ENCODE results near the gene SPOCK1. TPM values are rescaled to one million over a fixed set of nuclear protein-coding genes. Genes with fewer than 3 reads are reported as not detected.
A peak's percentile ranks its signal among the peaks of the same experiment; 100 is the strongest.

Gene SPOCK1
- total and polyA plus RNA-seq, 4 donors, result 0.07 to 0.18 (median 0.17) TPM; not detected in 1

DNA sequence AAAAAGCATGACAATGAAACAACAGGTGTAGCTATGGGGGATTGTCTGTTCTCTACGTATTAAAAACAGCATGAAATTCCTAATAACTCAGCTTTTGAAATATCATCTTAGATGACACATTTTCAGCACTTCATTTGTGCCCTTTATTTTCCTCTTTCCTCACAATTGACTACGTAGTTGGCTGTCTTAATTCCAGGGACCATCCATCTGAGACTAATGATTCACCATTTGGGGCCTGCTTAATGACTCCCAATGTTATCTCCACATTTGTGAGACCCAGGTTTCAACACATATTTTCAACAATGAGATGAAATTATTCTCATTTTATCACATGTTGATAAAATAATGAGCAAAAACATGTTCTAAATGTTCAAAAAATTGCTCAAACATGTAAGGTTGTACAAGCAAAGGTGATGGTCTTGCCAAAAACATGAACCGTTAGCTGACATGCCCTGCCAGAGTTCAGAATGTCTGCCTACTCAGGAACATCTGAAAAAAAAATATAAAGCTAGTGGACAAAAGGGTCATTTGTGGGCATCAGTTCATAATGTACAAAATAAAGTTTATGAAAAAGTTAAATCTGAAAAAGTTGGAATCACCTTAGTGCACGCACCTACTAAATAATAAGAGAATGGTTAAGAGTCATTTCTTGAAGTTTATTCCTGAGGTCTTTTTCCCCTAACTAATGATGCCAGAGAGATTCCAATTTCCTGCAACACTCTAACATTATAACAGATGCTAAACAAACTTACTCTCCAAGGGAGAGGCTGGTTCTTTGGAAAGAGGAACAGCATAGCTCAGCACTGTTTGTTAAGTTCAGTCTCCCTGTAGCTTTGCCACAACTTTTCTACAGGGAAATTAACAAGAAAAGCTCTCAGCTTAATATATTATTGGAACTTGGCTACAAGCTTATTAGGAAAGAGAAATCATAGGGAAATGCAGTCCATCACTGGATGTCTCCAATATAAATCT is 275.5 kb downstream of the SPOCK1 start:
- Histone ChIP-seq H3K27me3 (ENCODE audit: control insufficient read depth in 4 of 4, insufficient read depth in 4 of 4, low read length in 3 of 4) (no peaks in the 10 kb centered on the region), H3K4me3 (ENCODE audit: low read depth in 1 of 3, low read length in 3 of 3) (no peak overlapping the region), H3K36me3 (ENCODE audit: control insufficient read depth in 4 of 4, insufficient read depth in 3 of 4, low read depth in 1 of 4, low read length in 3 of 4) (no peaks in the 10 kb centered on the region), H3K9me3 (ENCODE audit: control insufficient read depth in 4 of 4, low read length in 3 of 4) (no peaks in the 10 kb centered on the region), H3K27ac (ENCODE audit: low read depth in 1 of 2, low read length in 2 of 2) (no peak overlapping the region), H3K4me1 (ENCODE audit: control insufficient read depth in 4 of 4, insufficient read depth in 4 of 4, low read length in 3 of 4) (no peaks in the 10 kb centered on the region), H3K9ac (ENCODE audit: low read depth in 1 of 2, low read length in 2 of 2) (no peak overlapping the region)
- no peak for DNase-seq (ENCODE audit: low spot score)
- TF ChIP-seq FOXA2 (IDR thresholded peaks at IDR 0.05), result no peak
- TF ChIP-seq, protein P1, sequence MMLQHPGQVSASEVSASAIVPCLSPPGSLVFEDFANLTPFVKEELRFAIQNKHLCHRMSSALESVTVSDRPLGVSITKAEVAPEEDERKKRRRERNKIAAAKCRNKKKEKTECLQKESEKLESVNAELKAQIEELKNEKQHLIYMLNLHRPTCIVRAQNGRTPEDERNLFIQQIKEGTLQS (IDR thresholded peaks at IDR 0.05), result no peak
- TF ChIP-seq, protein P2, sequence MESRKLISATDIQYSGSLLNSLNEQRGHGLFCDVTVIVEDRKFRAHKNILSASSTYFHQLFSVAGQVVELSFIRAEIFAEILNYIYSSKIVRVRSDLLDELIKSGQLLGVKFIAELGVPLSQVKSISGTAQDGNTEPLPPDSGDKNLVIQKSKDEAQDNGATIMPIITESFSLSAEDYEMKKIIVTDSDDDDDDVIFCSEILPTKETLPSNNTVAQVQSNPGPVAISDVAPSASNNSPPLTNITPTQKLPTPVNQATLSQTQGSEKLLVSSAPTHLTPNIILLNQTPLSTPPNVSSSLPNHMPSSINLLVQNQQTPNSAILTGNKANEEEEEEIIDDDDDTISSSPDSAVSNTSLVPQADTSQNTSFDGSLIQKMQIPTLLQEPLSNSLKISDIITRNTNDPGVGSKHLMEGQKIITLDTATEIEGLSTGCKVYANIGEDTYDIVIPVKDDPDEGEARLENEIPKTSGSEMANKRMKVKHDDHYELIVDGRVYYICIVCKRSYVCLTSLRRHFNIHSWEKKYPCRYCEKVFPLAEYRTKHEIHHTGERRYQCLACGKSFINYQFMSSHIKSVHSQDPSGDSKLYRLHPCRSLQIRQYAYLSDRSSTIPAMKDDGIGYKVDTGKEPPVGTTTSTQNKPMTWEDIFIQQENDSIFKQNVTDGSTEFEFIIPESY (IDR thresholded peaks at IDR 0.05), result no peak
- no peak for TF ChIP-seq HNF4A (conservative IDR thresholded peaks at IDR 0.05)
- no peak for TF ChIP-seq MAX (IDR thresholded peaks at IDR 0.05)
- TF ChIP-seq JUND (IDR thresholded peaks at IDR 0.05), result no peak
- no peak for TF ChIP-seq CTCF (IDR thresholded peaks at IDR 0.05; ENCODE audit: low read depth, low read length, missing input control)
- no peak for TF ChIP-seq SP1 (IDR thresholded peaks at IDR 0.05)
- TF ChIP-seq RAD21 (IDR thresholded peaks at IDR 0.05), result no peak
- no peak for TF ChIP-seq YY1 (IDR thresholded peaks at IDR 0.05)
- TF ChIP-seq FOXA1 (IDR thresholded peaks at IDR 0.05), result no peak
- 82% methylated on average over 4 of the region's 4 CpGs for WGBS

- Histone ChIP-seq H3K36me3 (ENCODE audit: control insufficient read depth in 4 of 4, insufficient read depth in 3 of 4, low read depth in 1 of 4, low read length in 3 of 4) (no peaks in the 10 kb centered on the region), H3K27me3 (ENCODE audit: control insufficient read depth in 4 of 4, insufficient read depth in 4 of 4, low read length in 3 of 4) (no peaks in the 10 kb centered on the region), H3K4me1 (ENCODE audit: control insufficient read depth in 4 of 4, insufficient read depth in 4 of 4, low read length in 3 of 4) (no peaks in the 10 kb centered on the region), H3K9ac (ENCODE audit: low read depth in 1 of 2, low read length in 2 of 2) (no peak overlapping the region), H3K27ac (ENCODE audit: low read depth in 1 of 2, low read length in 2 of 2) (no peak overlapping the region), H3K4me3 (ENCODE audit: low read depth in 1 of 3, low read length in 3 of 3) (no peak overlapping the region), H3K9me3 (ENCODE audit: control insufficient read depth in 4 of 4, low read length in 3 of 4) (no peaks in the 10 kb centered on the region)
- no peak for TF ChIP-seq EGR1 (IDR thresholded peaks at IDR 0.05; ENCODE audit: low read depth in 2 of 2)
- no peak for DNase-seq (ENCODE audit: low spot score)
- WGBS, result 54% methylated on average over 3 of the region's 3 CpGs
These were observed 277.2 kb downstream of the SPOCK1 start for GRCh38 chr5:137221943-137222342.

DNA sequence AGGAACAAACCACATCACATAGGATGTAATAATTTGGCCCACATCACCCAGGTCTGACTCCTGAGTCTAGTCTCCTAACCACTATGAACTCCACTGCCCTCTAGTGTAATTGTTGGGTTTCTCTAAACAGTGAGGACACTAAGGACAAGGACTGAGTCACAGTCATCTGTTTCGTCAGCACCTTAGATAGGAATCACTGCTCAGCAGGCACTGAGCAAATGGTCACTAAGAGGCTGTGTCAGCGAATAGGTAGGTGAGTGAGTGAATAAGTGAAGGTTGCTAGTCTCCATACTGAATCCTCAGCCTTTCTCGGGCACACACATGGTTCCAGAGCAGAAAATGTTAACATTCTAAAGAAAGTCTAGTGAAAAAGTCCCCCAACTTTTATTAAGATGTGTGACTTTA is 278.6 kb downstream of the SPOCK1 start:
- 45% methylated on average over 3 of the region's 3 CpGs for WGBS
- Histone ChIP-seq H3K36me3 (ENCODE audit: control insufficient read depth in 4 of 4, insufficient read depth in 3 of 4, low read depth in 1 of 4, low read length in 3 of 4) (no peaks in the 10 kb centered on the region), H3K9ac (ENCODE audit: low read depth in 1 of 2, low read length in 2 of 2) (no peak overlapping the region), H3K9me3 (ENCODE audit: control insufficient read depth in 4 of 4, low read length in 3 of 4) (no peaks in the 10 kb centered on the region), H3K4me1 (ENCODE audit: control insufficient read depth in 4 of 4, insufficient read depth in 4 of 4, low read length in 3 of 4) (no peaks in the 10 kb centered on the region), H3K27me3 (ENCODE audit: control insufficient read depth in 4 of 4, insufficient read depth in 4 of 4, low read length in 3 of 4) (no peaks in the 10 kb centered on the region), H3K27ac (ENCODE audit: low read depth in 1 of 2, low read length in 2 of 2) (no peak overlapping the region), H3K4me3 (ENCODE audit: low read depth in 1 of 3, low read length in 3 of 3) (no peak overlapping the region)
- TF ChIP-seq MAX (IDR thresholded peaks at IDR 0.05) (no peak), TAF1 (conservative IDR thresholded peaks at IDR 0.05) (no peak), RAD21 (IDR thresholded peaks at IDR 0.05) (peak; percentile 39 to 56)
- TF ChIP-seq, protein P1 (IDR thresholded peaks at IDR 0.05), result no peak
- TF ChIP-seq, protein P2 (IDR thresholded peaks at IDR 0.05), result no peak
- DNase-seq (ENCODE audit: low spot score), result no peak
